ENCODE results near the gene DLG2.

The DLG2 gene

GRCh38 chr11:84465040-84465439 lies 1162.1 kb downstream of the DLG2 start:
- DNase-seq (ENCODE audit: low spot score), result no peak

DNA sequence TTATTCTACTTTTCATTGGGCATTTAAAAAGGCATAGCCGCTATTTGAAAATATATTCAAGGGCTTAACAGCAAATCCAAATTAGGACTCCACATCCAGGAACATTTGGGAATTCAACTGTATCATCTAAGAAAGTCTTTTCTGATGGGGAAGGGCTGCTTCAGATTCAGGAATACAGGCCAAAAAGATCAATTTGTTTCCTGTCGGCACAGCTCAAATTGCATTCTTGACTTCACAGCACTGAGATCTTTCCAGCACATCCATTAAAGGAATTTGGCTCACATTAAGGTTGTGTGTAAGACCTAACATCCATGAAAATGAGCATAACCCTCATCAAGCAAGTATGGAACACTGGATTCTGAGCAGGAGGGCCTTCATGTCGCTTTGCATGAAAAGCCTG lies 1171.5 kb downstream of the DLG2 start:
- DNase-seq (ENCODE audit: low spot score), result no peak

DNA sequence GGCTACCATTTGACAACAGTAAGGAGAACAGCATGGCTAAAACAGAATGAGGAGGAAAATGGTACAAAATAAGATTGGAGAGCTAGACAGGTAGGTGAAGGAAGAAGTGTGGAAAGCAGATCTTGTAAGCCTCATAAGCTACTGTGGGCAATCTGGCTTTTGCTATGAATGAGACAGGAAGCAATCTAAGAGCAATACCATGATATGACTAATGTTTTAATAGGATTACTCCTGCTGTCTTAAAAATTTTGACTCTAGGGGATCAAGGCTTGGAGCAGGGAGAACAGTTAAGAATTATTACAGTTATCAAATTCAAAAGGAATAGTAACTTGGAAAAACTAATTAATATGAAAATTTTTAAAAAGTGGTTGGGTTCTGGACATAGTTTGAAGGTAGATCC lies 1174.9 kb downstream of the DLG2 start:
- no peak for DNase-seq (ENCODE audit: low spot score)

DNA sequence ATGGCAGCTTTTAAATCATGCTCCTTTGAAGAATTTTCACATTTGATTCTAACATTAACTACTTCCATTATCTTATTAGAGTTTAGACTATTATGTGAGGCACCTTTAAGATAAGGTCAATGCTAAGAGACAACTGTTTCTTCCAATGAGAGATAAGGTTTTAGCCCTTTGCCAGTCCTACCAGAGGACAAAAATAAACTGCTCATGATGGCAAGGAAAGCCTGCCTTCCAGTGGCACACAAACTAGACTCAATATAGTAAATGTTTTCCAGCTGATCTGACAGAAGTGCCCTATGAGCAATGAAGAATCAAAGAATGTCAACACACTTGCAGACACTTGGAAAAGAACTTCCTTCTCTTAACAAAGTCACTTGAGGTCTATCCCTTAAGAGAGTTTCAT lies 1188.6 kb downstream of the DLG2 start:
- DNase-seq (ENCODE audit: low spot score), result no peak

DNA sequence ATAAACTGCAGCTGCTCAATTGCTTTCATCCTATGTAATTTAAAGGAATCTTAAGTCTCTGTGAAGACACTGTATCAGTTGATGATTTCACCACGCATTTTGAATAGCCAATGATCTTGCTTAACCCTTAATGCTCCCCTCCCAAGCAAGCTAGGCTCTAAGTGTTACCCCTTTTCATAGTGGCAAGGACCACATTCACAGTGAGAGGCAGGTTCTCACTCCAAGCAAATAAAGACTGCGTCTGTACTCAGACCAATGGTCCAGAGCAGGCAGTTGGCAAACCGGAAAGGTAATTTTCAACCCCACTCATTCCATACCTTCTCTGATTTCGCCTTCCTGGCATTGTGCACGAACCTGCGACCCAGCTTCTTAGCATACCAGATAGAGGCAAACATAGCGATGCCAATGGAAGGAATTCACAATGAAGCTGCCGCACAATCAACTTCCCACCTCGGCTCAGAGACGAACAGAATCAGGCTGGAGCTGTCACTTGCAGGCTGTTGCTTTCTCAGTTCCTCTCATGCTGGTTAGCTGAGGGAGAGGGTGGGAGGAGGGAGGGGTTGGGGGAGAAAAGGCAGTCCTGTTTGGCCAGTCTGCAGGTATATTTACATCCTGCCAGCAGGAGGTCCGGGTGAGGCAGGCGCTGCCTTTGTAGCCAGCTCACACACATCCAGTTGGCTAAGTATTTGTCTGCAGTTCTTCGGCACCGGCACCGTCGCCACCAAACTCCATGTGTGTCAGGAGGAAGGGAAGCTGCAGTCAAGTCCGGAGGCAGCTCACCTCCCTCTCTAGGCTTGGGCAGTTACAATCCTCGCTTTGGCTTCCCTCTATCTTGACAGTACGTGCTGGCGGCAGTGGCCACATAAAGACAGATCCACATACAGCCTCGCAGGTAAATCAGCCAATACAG lies 1189.8 kb downstream of the DLG2 start:
- DNase-seq (ENCODE audit: low spot score), result peak; percentile 34

GRCh38 chr11:84430661-84431060 lies 1196.5 kb downstream of the DLG2 start:
- no peak for DNase-seq (ENCODE audit: low spot score)

DNA sequence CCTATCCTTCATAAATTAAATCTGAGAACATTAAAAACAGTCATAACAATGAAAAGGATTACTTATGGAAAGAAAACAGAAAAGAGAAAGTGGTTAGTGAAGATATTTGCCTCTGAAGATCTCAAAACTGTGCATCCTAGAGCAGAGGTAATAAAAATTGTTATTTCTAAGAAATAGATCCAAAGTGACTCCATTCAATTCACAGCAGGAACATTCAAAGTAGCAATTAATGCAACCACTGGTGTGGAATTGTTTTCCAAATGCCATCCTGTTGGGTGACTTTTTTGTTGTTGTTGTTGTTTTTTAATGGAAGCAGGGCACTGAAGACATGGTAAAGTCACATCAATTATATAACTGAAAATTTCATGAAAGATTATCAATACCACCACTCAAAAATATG lies 1201.5 kb downstream of the DLG2 start:
- DNase-seq (ENCODE audit: low spot score), result no peak

GRCh38 chr11:84420271-84420670 lies 1206.9 kb downstream of the DLG2 start:
- no peak for DNase-seq (ENCODE audit: low spot score)

- DNase-seq (ENCODE audit: low spot score), result no peak
Measured at GRCh38 chr11:84419616-84420015, 1207.5 kb downstream of the DLG2 start.

GRCh38 chr11:84414920-84415319 lies 1212.2 kb downstream of the DLG2 start:
- DNase-seq (ENCODE audit: low spot score), result no peak

GRCh38 chr11:84413549-84413948 lies 1213.6 kb downstream of the DLG2 start:
- peak; percentile 8 for DNase-seq (ENCODE audit: low spot score)

DNA sequence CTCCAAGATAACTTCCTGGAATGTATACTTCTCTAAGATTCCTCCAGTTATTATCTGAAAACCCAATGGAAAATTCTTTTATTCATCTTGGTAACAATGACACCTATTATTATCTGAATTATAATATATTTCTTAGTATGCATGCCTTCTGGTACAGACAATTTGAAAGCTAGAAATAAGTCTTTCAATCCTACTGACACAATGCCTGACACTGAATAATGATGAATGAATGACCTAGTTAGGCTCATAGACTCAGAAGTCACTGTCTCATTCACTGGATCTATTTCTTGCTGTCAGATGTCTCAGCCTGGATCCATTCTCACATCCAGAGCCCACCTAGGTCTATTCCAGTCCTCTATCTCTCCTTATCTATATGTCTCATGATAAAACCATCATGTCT lies 1214.3 kb downstream of the DLG2 start:
- DNase-seq (ENCODE audit: low spot score), result peak; percentile 34

- DNase-seq (ENCODE audit: low spot score), result no peak
Measured at GRCh38 chr11:84408946-84409411, 1218.2 kb downstream of the DLG2 start.

- no peak for DNase-seq (ENCODE audit: low spot score)
Measured at GRCh38 chr11:84407091-84407490, 1220.1 kb downstream of the DLG2 start.

GRCh38 chr11:84398017-84398626 lies 1229.0 kb downstream of the DLG2 start:
- no peak for DNase-seq (ENCODE audit: low spot score)

- no peak for DNase-seq (ENCODE audit: low spot score)
Measured at GRCh38 chr11:84396521-84396920, 1230.6 kb downstream of the DLG2 start.

DNA sequence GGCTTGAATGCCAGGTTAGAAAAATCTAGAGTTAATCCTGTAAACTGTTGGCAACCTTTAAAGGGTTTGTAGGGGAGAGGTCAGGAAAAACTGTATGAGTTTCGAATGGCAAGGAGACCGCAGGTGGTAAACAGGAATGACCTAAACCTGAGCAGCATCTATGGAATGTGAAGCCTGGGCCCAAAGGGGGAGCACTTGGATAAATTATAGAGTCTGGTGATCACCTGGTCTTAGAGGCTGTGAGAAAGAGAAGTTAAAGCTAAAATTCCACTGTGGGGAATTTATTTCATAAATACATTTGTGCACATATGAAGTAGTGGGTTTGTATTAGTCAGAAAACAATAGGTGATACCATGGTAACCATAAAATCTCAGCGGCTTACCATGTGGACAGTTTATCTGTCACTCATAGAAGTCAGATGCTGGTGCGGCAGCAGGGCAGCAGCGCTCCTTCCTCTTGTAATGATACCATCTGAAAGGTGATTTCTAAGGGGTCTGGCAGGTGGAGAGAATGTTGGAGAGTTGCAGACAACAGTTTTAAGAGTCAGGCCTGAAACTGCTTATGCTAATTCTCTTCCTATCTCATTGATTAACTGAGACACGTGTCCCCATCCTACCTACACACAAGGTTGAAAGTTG lies 1236.6 kb downstream of the DLG2 start:
- no peak for DNase-seq (ENCODE audit: low spot score)

GRCh38 chr11:84389696-84390095 lies 1237.4 kb downstream of the DLG2 start:
- no peak for DNase-seq (ENCODE audit: low spot score)

GRCh38 chr11:84384731-84385130 lies 1242.4 kb downstream of the DLG2 start:
- peak; percentile 77 for DNase-seq (ENCODE audit: low spot score)

DNA sequence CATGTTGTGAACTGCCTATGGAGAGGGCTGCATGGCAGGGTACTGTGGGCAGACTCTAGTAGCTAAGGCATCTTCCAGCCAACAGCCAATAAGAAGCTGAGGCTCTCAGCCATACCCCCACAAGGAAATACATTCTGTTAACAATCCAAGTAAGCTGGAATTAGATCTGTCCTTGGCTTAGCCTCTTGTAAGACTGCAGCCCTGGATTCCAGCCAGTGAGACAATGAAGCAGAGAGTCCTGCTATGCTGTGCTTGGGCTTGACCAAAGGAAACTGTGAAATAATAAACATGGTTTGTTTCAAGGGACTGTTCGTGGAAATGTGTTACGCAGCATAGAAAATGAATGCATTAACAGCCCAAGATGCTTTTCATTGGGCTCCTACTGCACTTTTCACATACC lies 1243.6 kb downstream of the DLG2 start:
- DNase-seq (ENCODE audit: low spot score), result no peak

DNA sequence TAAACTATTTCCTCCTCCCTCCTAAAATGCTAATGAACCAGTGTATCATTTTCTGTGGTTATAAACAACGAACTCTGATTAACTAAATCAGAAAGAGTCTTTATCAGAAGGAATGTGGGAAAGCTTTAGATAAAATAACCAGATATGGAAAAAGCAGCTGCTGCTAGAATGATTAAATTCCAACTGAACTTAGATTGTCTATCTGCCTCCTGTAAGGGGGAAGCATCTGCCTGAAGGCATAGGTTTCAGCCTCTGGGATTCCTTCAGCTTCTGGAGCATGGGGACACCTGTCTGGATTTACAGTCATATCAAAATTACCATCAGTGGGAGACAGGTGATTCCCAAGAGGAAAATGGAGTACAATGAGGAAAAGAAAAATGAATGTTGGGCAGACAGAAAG lies 1245.5 kb downstream of the DLG2 start:
- no peak for DNase-seq (ENCODE audit: low spot score)

- DNase-seq (ENCODE audit: low spot score), result no peak
Measured at GRCh38 chr11:84372381-84372950, 1254.7 kb downstream of the DLG2 start.

DNA sequence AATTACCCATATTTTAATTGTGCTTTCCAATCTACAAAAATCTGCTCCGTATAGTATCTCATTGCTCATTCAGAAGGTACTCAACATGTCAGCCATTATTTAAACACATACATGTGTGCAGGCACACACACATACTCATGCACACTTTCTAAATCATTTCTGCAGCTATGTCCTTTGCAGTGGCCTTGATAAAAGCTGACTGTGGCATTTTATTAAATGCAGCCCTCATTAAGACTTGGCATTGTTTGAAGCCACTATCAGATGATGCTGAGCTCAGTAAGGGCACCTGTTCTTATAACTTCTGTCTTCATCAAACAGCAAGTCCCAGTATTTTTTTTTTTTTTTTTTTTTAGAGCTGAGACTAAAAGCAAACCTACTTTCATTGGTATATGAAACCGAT lies 1269.1 kb downstream of the DLG2 start:
- no peak for DNase-seq (ENCODE audit: low spot score)
